Fibroblast of pulmonary artery (primary cell): Measurements from ENCODE around the gene CDKL5.
"Not testable (repeated sequence)": the region's sequence is repeated elsewhere in the genome, so short reads cannot be mapped to it uniquely, and the experiment has no call there.

Experiments used
- DNase-seq: peaks from one replicate; pipeline ENCODE4 v3.0.0-alpha.2; 2010; ENCODE audit warnings: low read depth
- H3K4me3 ChIP-seq: replicated peaks from 2 replicates; pipeline ENCODE4 v1.5.1; 2011; ENCODE audit warnings: low read depth, mild to moderate bottlenecking, control low read depth, low read length, moderate library complexity
- CTCF ChIP-seq: IDR thresholded peaks from 2 replicates; pipeline ENCODE4 v1.5.1; 2011; ENCODE audit warnings: mild to moderate bottlenecking, control low read depth, low read length, inconsistent platforms; ENCODE audit errors: missing control alignments

CDKL5 gene

GRCh38 chrX:18577400-18577799 lies 152.0 kb downstream of the CDKL5 start:
- no peak for TF ChIP-seq CTCF
- no peak overlapping the region for H3K4me3 ChIP-seq
- no peak for DNase-seq

GRCh38 chrX:18578546-18578945 lies 153.1 kb downstream of the CDKL5 start:
- no peak for DNase-seq
- no peak for TF ChIP-seq CTCF
- no peak overlapping the region for H3K4me3 ChIP-seq

GRCh38 chrX:18579495-18579894 lies 154.1 kb downstream of the CDKL5 start:
- no peak for TF ChIP-seq CTCF
- H3K4me3 ChIP-seq: no peak overlapping the region
- no peak for DNase-seq

- no peak for DNase-seq
- H3K4me3 ChIP-seq: no peak overlapping the region
- no peak for TF ChIP-seq CTCF
Observed at GRCh38 chrX:18582910-18583493, 157.6 kb downstream of the CDKL5 start.

GRCh38 chrX:18589292-18589691 lies 163.9 kb downstream of the CDKL5 start:
- DNase-seq, H3K4me3 ChIP-seq: not testable (repeated sequence)

- no peak for TF ChIP-seq CTCF
- no peak for DNase-seq
- H3K4me3 ChIP-seq: no peak overlapping the region
Observed at GRCh38 chrX:18591834-18592233, 166.4 kb downstream of the CDKL5 start.

GRCh38 chrX:18594079-18594478 lies 168.7 kb downstream of the CDKL5 start:
- DNase-seq: no peak
- TF ChIP-seq CTCF: no peak
- no peak overlapping the region for H3K4me3 ChIP-seq
